Endodermal cell (in vitro differentiated cells): ENCODE results near the gene ACTL10. TPM values are rescaled to one million over a fixed set of nuclear protein-coding genes. Genes with fewer than 3 reads are reported as not detected.
"Not testable (repeated sequence)": the region's sequence is repeated elsewhere in the genome, so short reads cannot be mapped to it uniquely, and the experiment has no call there.

Experiments used
- DNase-seq: peaks from one replicate; pipeline ENCODE4 v3.0.0-alpha.2; 2017
- H3K27ac ChIP-seq: 2 replicates; pipeline ENCODE4 v1.5.1; 2013; ENCODE audit warnings: mild to moderate bottlenecking, low read depth, low read length, moderate library complexity
- H3K27me3 ChIP-seq: 2 replicates; pipeline ENCODE4 v1.6.1; 2013; ENCODE audit warnings: mild to moderate bottlenecking, low read length, moderate library complexity; ENCODE audit not compliant: insufficient read depth, control insufficient read depth, poor library complexity, severe bottlenecking
- H3K36me3 ChIP-seq: 2 replicates; pipeline ENCODE4 v1.7.0; 2013; ENCODE audit warnings: mild to moderate bottlenecking, low read length, moderate library complexity; ENCODE audit not compliant: control insufficient read depth, insufficient read depth
- H3K4me1 ChIP-seq: one replicate; pipeline ENCODE4 v1.7.0; 2013; ENCODE audit warnings: low read length; ENCODE audit not compliant: control insufficient read depth, insufficient read depth
- H3K4me3 ChIP-seq: 2 replicates; pipeline ENCODE4 v1.5.1; 2013; ENCODE audit warnings: mild to moderate bottlenecking, low read length, moderate library complexity
- H3K9ac ChIP-seq: 2 replicates; pipeline ENCODE4 v1.6.1; 2013; ENCODE audit warnings: mild to moderate bottlenecking, low read length, moderate library complexity; ENCODE audit not compliant: poor library complexity, severe bottlenecking; ENCODE audit errors: extremely low read depth
- H3K9me3 ChIP-seq: 2 replicates; pipeline ENCODE4 v1.6.1; 2013; ENCODE audit warnings: mild to moderate bottlenecking, low read length, moderate library complexity; ENCODE audit not compliant: control insufficient read depth
- H3K27ac Mint-ChIP-seq: 2 replicates; pipeline ENCODE4 v1.8.0; 2020; ENCODE audit warnings: mixed read lengths
- H3K27me3 Mint-ChIP-seq: 2 replicates; pipeline ENCODE4 v1.8.0; 2021; ENCODE audit warnings: mild to moderate bottlenecking, mixed read lengths; ENCODE audit not compliant: insufficient read depth
- H3K36me3 Mint-ChIP-seq: 2 replicates; pipeline ENCODE4 v1.8.0; 2020; ENCODE audit warnings: low read depth, mixed read lengths
- H3K4me1 Mint-ChIP-seq: 2 replicates; pipeline ENCODE4 v1.8.0; 2020; ENCODE audit warnings: mixed read lengths
- H3K4me3 Mint-ChIP-seq: 2 replicates; pipeline ENCODE4 v1.8.0; 2020; ENCODE audit warnings: mild to moderate bottlenecking, moderate library complexity, mixed read lengths
- H3K9me3 Mint-ChIP-seq: 2 replicates; pipeline ENCODE4 v1.8.0; 2020; ENCODE audit warnings: mild to moderate bottlenecking, mixed read lengths
- WGBS, 2 experiments: methylation state at CpG; one replicate each; pipeline versions ENCODE4 v1.1.5 to v1.1.7; 2013; ENCODE audit warnings: missing lambda C conversion rate in 2 of 2, mixed read lengths in 1 of 2; ENCODE audit not compliant: insufficient coverage in 1 of 2, insufficient read length in 1 of 2; 5-methylcytosine and 5-hydroxymethylcytosine counted together
- total RNA-seq, 2 donors: library from RNA; stranded (reverse); fragmentation: NEBNext Ultra II Directional in 1 of 2; extraction: Animal tissue kit (Norgen Biotek cat#: 25700) in 1 of 2; gene quantifications; 2 replicates in 1 of 2; 3 replicates in 1 of 2; pipeline ENCODE4 v1.2.1, GENCODE V29; 2021
- TF ChIP-seq, protein P1 (sequence below): fragments of 200-600 bp; sonication (generic); conservative IDR thresholded peaks from 2 replicates; pipeline ENCODE4 v1.5.0; 2021; ENCODE audit warnings: antibody characterized with exemption, mild to moderate bottlenecking

The ACTL10 gene
- total RNA-seq, 2 donors from 2014 or later, result 0.42 TPM; not detected in 1

DNA sequence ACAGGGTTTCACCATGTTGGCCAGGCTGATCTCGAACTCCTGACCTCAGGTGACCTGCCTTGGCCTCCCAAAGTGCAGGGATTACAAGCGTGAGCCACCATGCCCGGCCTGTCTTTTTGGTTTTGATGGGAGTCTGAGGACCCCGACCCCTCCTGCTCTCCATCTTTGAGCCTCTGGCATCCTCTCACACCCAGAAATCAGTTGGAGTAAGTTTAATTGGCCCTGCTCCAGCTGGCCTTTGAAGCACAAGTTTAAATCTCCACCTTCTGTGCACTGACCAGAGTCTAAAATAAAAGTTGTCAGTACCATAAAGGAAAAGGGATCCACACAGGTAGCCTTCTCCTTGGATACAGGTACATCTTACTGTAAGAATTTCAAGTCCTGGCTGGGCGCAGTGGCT lies 20.6 kb upstream of the ACTL10 start:
- no peak overlapping the region for H3K4me3 Mint-ChIP-seq
- Histone ChIP-seq H3K9me3 (no peaks in the 10 kb centered on the region), H3K4me3 (no peak overlapping the region), H3K4me1 (no peaks in the 10 kb centered on the region), H3K27me3 (no peaks in the 10 kb centered on the region), H3K9ac (no peak overlapping the region), H3K36me3 (peaks cover 45% of the 10 kb centered on the region), H3K27ac (no peak overlapping the region)
- DNase-seq, result no peak
- H3K27me3 Mint-ChIP-seq, result no peaks in the 10 kb centered on the region
- TF ChIP-seq, protein P1, sequence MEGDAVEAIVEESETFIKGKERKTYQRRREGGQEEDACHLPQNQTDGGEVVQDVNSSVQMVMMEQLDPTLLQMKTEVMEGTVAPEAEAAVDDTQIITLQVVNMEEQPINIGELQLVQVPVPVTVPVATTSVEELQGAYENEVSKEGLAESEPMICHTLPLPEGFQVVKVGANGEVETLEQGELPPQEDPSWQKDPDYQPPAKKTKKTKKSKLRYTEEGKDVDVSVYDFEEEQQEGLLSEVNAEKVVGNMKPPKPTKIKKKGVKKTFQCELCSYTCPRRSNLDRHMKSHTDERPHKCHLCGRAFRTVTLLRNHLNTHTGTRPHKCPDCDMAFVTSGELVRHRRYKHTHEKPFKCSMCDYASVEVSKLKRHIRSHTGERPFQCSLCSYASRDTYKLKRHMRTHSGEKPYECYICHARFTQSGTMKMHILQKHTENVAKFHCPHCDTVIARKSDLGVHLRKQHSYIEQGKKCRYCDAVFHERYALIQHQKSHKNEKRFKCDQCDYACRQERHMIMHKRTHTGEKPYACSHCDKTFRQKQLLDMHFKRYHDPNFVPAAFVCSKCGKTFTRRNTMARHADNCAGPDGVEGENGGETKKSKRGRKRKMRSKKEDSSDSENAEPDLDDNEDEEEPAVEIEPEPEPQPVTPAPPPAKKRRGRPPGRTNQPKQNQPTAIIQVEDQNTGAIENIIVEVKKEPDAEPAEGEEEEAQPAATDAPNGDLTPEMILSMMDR, result no peak
- H3K36me3 Mint-ChIP-seq, result peaks cover 45% of the 10 kb centered on the region
- H3K9me3 Mint-ChIP-seq, result no peaks in the 10 kb centered on the region
- no peaks in the 10 kb centered on the region for H3K4me1 Mint-ChIP-seq
- WGBS, 2 experiments, result 92 to 96% methylated on average over 3 to 5 of the region's 5 CpGs
- H3K27ac Mint-ChIP-seq, result no peak overlapping the region

DNA sequence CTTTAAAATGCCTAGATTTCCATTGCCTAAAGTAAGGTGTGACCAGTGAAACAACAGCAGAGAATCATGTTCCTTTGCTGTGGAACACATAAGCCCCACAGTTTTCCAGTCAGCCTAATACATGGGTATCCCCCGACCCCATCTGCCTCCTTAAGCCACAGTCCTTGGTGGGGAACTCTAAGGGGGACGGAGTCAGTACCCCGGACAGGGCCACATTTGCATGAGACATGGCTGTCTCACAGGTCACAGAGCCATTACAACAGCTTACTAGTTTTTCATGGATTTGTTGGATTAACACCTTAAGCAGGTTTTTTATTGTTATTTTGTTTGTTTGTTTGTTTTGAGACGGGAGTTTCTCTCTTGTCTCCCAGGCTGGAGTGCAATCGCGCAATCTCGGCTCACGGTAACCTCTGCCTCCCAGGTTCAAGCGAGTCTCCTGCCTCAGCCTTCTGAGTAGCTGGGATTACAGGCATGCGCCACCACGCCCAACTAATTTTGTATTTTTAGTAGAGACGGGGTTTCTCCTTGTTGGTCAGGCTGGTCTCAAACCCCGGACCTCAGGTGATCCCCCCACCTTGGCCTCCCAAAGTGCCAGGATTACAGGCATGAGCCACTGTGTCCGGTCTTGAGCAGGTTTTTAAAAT lies 19.7 kb upstream of the ACTL10 start:
- H3K27ac ChIP-seq, H3K9me3 ChIP-seq, H3K27me3 Mint-ChIP-seq, H3K9ac ChIP-seq, H3K4me3 Mint-ChIP-seq, H3K4me3 ChIP-seq, H3K9me3 Mint-ChIP-seq, H3K27ac Mint-ChIP-seq, H3K4me1 ChIP-seq, H3K4me1 Mint-ChIP-seq, H3K27me3 ChIP-seq: not testable (repeated sequence)
- peak; percentile 84 for DNase-seq
- peaks cover 37% of the 10 kb centered on the region for H3K36me3 ChIP-seq
- 86 to 88% methylated on average over 12 to 14 of the region's 14 CpGs for WGBS, 2 experiments
- H3K36me3 Mint-ChIP-seq, result peaks cover 42% of the 10 kb centered on the region

DNA sequence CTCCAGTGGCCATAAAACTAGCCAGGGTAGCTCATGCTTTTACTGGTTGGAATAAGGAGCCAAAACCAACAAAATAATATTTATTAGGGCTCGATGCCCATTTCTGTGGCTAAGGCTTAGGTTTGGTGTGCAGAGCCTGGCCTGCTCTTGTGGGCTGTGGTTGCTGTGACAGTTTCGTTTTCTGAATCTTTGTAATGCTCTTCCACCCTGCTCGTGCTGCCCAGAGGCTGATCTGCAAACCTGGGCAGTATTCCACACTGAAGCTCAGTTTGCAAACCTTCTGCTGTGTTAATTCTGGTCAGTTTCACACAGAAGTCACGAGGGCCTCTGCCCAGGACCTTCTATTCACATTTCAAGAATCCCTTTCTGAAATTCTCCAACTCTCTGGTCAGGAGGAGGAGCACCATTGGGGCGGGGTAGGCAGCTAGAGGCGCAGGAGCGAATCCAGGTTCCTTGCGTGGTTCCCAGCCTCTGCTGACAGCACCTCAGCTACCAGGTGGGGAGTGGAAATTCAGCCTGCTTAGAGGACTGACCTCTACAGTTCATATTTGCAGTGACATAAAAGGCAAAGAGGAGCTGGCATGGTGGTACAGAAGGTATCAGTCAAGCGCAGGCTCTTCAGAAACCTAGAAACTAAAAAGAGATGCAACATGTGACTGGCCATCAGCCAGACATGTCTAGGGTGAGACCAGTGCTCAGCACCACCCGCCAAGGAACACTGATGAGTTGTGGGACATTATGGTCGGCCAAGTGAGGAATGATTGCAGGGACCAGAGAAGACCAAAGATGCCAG lies 18.9 kb upstream of the ACTL10 start:
- Mint-ChIP-seq H3K4me3 (no peak overlapping the region), H3K9me3 (no peaks in the 10 kb centered on the region), H3K4me1 (peaks cover under 1% of the 10 kb centered on the region), H3K36me3 (peaks cover 37% of the 10 kb centered on the region), H3K27me3 (no peaks in the 10 kb centered on the region), H3K27ac (no peak overlapping the region)
- DNase-seq, result no peak
- Histone ChIP-seq H3K4me1 (no peaks in the 10 kb centered on the region), H3K4me3 (no peak overlapping the region), H3K9me3 (no peaks in the 10 kb centered on the region), H3K27me3 (no peaks in the 10 kb centered on the region), H3K27ac (no peak overlapping the region), H3K36me3 (peaks cover 32% of the 10 kb centered on the region), H3K9ac (no peak overlapping the region)
- TF ChIP-seq, protein P1, result no peak
- WGBS, 2 experiments, result 95 to 100% methylated on average over 7 to 11 of the region's 11 CpGs
